A549 (cell line): Measurements from ENCODE around the gene MSANTD4. TPM values are rescaled to one million over a fixed set of nuclear protein-coding genes. Genes with fewer than 3 reads are reported as not detected.
A peak's percentile ranks its signal among the peaks of the same experiment; 100 is the strongest.

Source experiments
- ATAC-seq, 2 experiments: fragments of 200-7000 bp in 1 of 2; fragments of >200 bp in 1 of 2; cut with Nextera tagmentation in 1 of 2; cut with Tn5 transposase in 1 of 2; 3 replicates each; pipeline versions ENCODE4 v1.8.0 to v1.9.1; 2018 to 2020; ENCODE audit warnings: mild to moderate bottlenecking in 1 of 2, moderate library complexity in 1 of 2
- CTCF ChIA-PET: fragments of 300-600 bp; sonication (Branson Sonifier 250); formaldehyde crosslinking; extraction: SDS; loops from one replicate; lab custom pipeline; 2021; ENCODE audit warnings: antibody characterized with exemption, inconsistent platforms; lab: Yijun Ruan, JAX
- POLR2A ChIA-PET: fragments of 350-600 bp; formaldehyde crosslinking; extraction: SDS; loops from one replicate; lab custom pipeline; 2021; ENCODE audit warnings: antibody characterized with exemption, inconsistent platforms; lab: Yijun Ruan, JAX
- DNase-seq, 2 experiments: peaks; one replicate each; pipeline versions ENCODE4 v3.0.0 to v3.0.0-alpha.2; 2011 to 2016; ENCODE audit warnings: low read depth in 1 of 2, low spot score in 1 of 2
- FAIRE-seq: peaks from 2 replicates; lab custom pipeline; 2011; peaks lifted over from hg19 to GRCh38; lab: Jason Lieb, UNC
- H3K27ac ChIP-seq, 2 experiments: fragments of >200 bp; sonication (Bioruptor Twin); formaldehyde crosslinking; 3 replicates each; pipeline ENCODE4 v1.5.1; 2016 to 2017
- H3K4me1 ChIP-seq: fragments of >200 bp; sonication (Bioruptor Twin); formaldehyde crosslinking; 3 replicates; pipeline ENCODE4 v1.6.1; 2016
- H3K4me2 ChIP-seq: fragments of >200 bp; sonication (Bioruptor Twin); formaldehyde crosslinking; 3 replicates; pipeline ENCODE4 v1.6.1; 2016
- H3K4me3 ChIP-seq: fragments of >200 bp; sonication (Bioruptor Twin); formaldehyde crosslinking; 3 replicates; pipeline ENCODE4 v1.5.1; 2016
- H3K9me3 ChIP-seq: fragments of >200 bp; sonication (Bioruptor Twin); formaldehyde crosslinking; 3 replicates; pipeline ENCODE4 v1.6.1; 2016
- CBX2 ChIP-seq: fragments of 200-600 bp; sonication (generic); IDR thresholded peaks from 2 replicates; pipeline ENCODE4 v1.6.1; 2016; ENCODE audit warnings: low read depth, mild to moderate bottlenecking, borderline replicate concordance
- CBX8 ChIP-seq: fragments of 200-600 bp; sonication (generic); IDR thresholded peaks from 2 replicates; pipeline ENCODE4 v1.6.1; 2016
- CHD4 ChIP-seq: fragments of 200-600 bp; sonication (generic); IDR thresholded peaks from 2 replicates; pipeline ENCODE4 v1.6.1; 2016; ENCODE audit warnings: antibody characterized with exemption, mild to moderate bottlenecking, borderline replicate concordance
- EHMT2 ChIP-seq: fragments of 200-600 bp; sonication (generic); IDR thresholded peaks from 2 replicates; pipeline ENCODE4 v1.6.1; 2016; ENCODE audit warnings: antibody characterized with exemption, low read depth, mild to moderate bottlenecking, moderate library complexity
- FOSL2 ChIP-seq, 2 experiments: fragments of 450-650 bp in 1 of 2; fragments of >200 bp in 1 of 2; sonication (Bioruptor Twin) in 1 of 2; formaldehyde crosslinking; IDR thresholded peaks; 2 replicates each; pipeline versions ENCODE4 v1.5.0 to v1.6.1; 2016 to 2020; ENCODE audit warnings: mild to moderate bottlenecking in 1 of 2, moderate library complexity in 1 of 2
- HOXA7 ChIP-seq: fragments of 250-450 bp; sonication (Bioruptor Pico); IDR thresholded peaks from 2 replicates; pipeline ENCODE4 v1.5.0; 2020; ENCODE audit warnings: mild to moderate bottlenecking, moderate library complexity
- HOXB13 ChIP-seq: fragments of 250-450 bp; sonication (Bioruptor Pico); IDR thresholded peaks from 2 replicates; pipeline ENCODE4 v1.5.0; 2020; ENCODE audit warnings: low read depth, mild to moderate bottlenecking, moderate library complexity
- JUNB ChIP-seq: fragments of >200 bp; sonication (Bioruptor Twin); formaldehyde crosslinking; IDR thresholded peaks from 2 replicates; pipeline ENCODE4 v1.6.1; 2016
- KDM1A ChIP-seq: fragments of 200-600 bp; sonication (generic); IDR thresholded peaks from 2 replicates; pipeline ENCODE4 v1.6.1; 2016; ENCODE audit warnings: low read depth, mild to moderate bottlenecking
- NFE2L2 ChIP-seq: fragments of 150-350 bp; conservative IDR thresholded peaks from 2 replicates; pipeline ENCODE4 v1.6.1; 2014; ENCODE audit warnings: low read length
- ZNF302 ChIP-seq: fragments of 250-450 bp; sonication (Bioruptor Pico); IDR thresholded peaks from 2 replicates; pipeline ENCODE4 v1.9.0; 2021; ENCODE audit warnings: inconsistent platforms, mild to moderate bottlenecking, moderate library complexity
- WGBS: methylation state at CpG from one replicate; pipeline ENCODE4 v1.1.6; 2017; ENCODE audit errors: missing lambda C conversion rate; 5-methylcytosine and 5-hydroxymethylcytosine counted together
- polyA plus RNA-seq, 4 experiments: library from polyadenylated mRNA; depleted of rRNA in 3 of 4; stranded (reverse); fragments of >200 nt; fragmentation: RNase III in 1 of 4; extraction: RNeasy Plus Mini Kit Qiagen cat#74134 plus additional on column Dnase treatment in 1 of 4; gene quantifications; 2 replicates in 3 of 4; 3 replicates in 1 of 4; pipeline ENCODE4 v1.2.3, GENCODE V29; 2011 to 2017
- small RNA-seq, 6 experiments: library from RNA; depleted of rRNA; stranded (forward); fragments of <200 nt; gene quantifications; one replicate each; pipeline ENCODE3, GENCODE V24; 2012

The MSANTD4 gene
- polyA plus RNA-seq, 2 of the 4 experiments (the other 2 are of a cell fraction): 9.4 to 14.2 TPM

- no peak for ATAC-seq
- CTCF ChIA-PET: interaction anchor here (1.4 kb wide), 1 partner anchor 9 kb away, joined by 3 read pairs; no protein-coding TSS in a partner anchor
- POLR2A ChIA-PET: no interaction called here
- H3K4me2 ChIP-seq: no peak overlapping the region
- no peak for FAIRE-seq
- WGBS: 44% methylated on average over 1 of the region's 1 CpG
- TF ChIP-seq JUNB: no peak
- no peak for TF ChIP-seq CBX2
- TF ChIP-seq KDM1A: no peak
- TF ChIP-seq HOXA7 (CRISPR knock-in tag): no peak
- no peak for TF ChIP-seq NFE2L2
- TF ChIP-seq, all 56 proteins: peak for 0
- Histone ChIP-seq H3K4me1 (no peaks in the 10 kb centered on the region), H3K27ac (no peak overlapping the region), H3K9me3 (no peaks in the 10 kb centered on the region), H3K4me3 (no peak overlapping the region)
- no peak for DNase-seq
These were observed 52.3 kb downstream of the MSANTD4 start for GRCh38 chr11:105969756-105970155.

- TF ChIP-seq EHMT2 (no peak), FOSL2 (IDR thresholded peaks at IDR 0.05) (no peak), FOSL2 (CRISPR knock-in tag; IDR thresholded peaks at IDR 0.05) (peak; percentile 7; the same call in 1 of the 2 replicates), CHD4 (no peak), CBX2 (no peak), HOXB13 (CRISPR knock-in tag) (no peak), HOXA7 (CRISPR knock-in tag) (no peak)
- H3K4me3 ChIP-seq: no peak overlapping the region
- H3K9me3 ChIP-seq: no peaks in the 10 kb centered on the region
- ChIA-PET POLR2A (no interaction called here), CTCF (no interaction called here)
- no peak overlapping the region for H3K27ac ChIP-seq
- FAIRE-seq: no peak
- no peak overlapping the region for H3K4me2 ChIP-seq
- no peak for DNase-seq
- ATAC-seq: no peak
- WGBS: 14% methylated on average over 3 of the region's 3 CpGs
- H3K4me1 ChIP-seq: no peaks in the 10 kb centered on the region
These were observed 53.9 kb downstream of the MSANTD4 start for GRCh38 chr11:105968021-105968697.

DNA sequence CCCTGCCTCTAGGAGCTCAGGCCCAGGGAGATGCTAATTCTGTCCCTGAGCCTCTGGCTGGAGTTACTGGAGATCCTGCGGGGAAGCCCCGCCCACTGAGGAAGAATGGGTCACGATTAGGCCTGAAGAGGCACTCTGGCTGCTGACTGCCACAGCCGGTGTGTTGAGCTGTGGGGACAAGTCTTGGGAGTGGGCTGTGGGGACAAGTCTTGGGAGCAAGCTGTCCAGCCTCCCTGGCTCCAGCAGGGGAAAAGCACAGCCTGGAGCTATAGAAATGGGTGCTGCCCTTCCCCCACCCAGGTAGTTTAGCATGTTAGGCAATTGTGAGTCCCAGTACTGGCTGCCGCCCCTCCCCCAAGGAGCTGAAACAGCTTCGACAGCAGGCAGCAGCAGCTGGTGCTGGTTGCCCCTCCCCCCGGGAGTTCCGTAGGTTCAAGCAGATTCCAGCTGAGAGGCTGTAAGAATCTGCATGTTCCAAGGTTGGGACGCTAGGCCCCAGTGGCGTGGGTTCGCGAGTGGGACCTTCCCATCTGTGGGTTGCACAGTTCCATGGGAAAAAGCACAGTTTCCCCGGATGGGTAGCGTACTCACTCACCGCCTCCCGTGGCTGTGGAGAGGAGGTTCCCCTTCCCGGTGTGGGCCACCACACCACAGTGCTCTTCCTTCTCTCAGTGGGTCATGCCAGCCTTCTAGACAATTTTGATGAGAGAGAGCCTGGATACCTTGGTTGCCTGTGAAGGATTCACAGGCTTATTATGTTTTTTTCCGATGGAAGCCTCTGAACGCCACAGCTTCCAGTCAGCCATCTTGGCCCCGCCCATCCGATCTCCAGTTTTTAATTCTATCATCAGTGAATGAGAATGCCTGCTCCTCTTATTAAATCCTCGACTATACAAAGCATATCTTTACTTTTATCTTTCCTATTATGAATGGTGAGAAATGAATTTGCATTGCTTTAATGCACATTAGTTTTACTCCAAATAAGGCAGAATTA, 61.5 kb downstream of the MSANTD4 start:
- ATAC-seq (no peak), FAIRE-seq (no peak), DNase-seq (no peak)
- ChIA-PET CTCF (no interaction called here), POLR2A (no interaction called here)
- no peaks in the 10 kb centered on the region for H3K4me1 ChIP-seq
- no peak for TF ChIP-seq CBX8
- TF ChIP-seq NFE2L2: no peak
- TF ChIP-seq ZNF302 (CRISPR knock-in tag): no peak
- no peak for TF ChIP-seq HOXB13 (CRISPR knock-in tag)
- WGBS: 80% methylated on average over 7 of the region's 22 CpGs
- no peak overlapping the region for H3K27ac ChIP-seq
- no peak overlapping the region for H3K4me3 ChIP-seq
- H3K9me3 ChIP-seq: no peaks in the 10 kb centered on the region
- H3K4me2 ChIP-seq: no peak overlapping the region

Small RNAs within 50 kb of the gene (small RNA-seq; reads per million reads assigned to genes)
- 0 reads per million in 6 experiments for gene RNU6-277P

Other genes starting within 250 kb of the MSANTD4 start
- gene KBTBD3, start 55.1 kb upstream of the MSANTD4 start, polyA plus RNA-seq (2011; rRNA removed): 6.9 and 9.4 TPM in 2 replicates
- gene KBTBD3, start 55.1 kb upstream of the MSANTD4 start, polyA plus RNA-seq (2017; fragmentation: RNase III; extraction: RNeasy Plus Mini Kit Qiagen cat#74134 plus additional on column Dnase treatment): 3.3 to 3.7 TPM (median 3.4 TPM) in 3 replicates
- 43.4 and 68.1 TPM in 2 replicates for gene AASDHPPT, start 55.4 kb upstream of the MSANTD4 start, polyA plus RNA-seq (2011; rRNA removed)
- gene AASDHPPT, start 55.4 kb upstream of the MSANTD4 start, polyA plus RNA-seq (2017; fragmentation: RNase III; extraction: RNeasy Plus Mini Kit Qiagen cat#74134 plus additional on column Dnase treatment): 39.8 to 42.6 TPM (median 40.5 TPM) in 3 replicates